Endometrial microvascular endothelial cells (primary cell): Measurements from ENCODE around the gene PPARG. TPM values are rescaled to one million over a fixed set of nuclear protein-coding genes. Genes with fewer than 3 reads are reported as not detected.

ENCODE experiments used
- in situ Hi-C: cut with HindIII; loops from 2 replicates; pipeline ENCODE4 v1.10.0; 2017; ENCODE audit warnings: low sequenced_read_pairs, low pct_unique_long_range_greater_than_20kb; ENCODE audit errors: inconsistent ontology term
- total RNA-seq: library from RNA; depleted of rRNA; stranded (reverse); fragments of >200 nt; gene quantifications from one replicate; pipeline ENCODE4 v1.2.3, GENCODE V29; 2015; ENCODE audit errors: inconsistent ontology term

The PPARG gene
- total RNA-seq, 1 donor from 2014 or later: 5.6 TPM

- in situ Hi-C loops: no loop called here
Measured at GRCh38 chr3:12393894-12394293, 105.0 kb downstream of the PPARG start.

- in situ Hi-C loops: no loop called here
Measured at GRCh38 chr3:12394569-12395271, 105.8 kb downstream of the PPARG start.

GRCh38 chr3:12395349-12396012, 106.6 kb downstream of the PPARG start:
- in situ Hi-C loops: no loop called here

GRCh38 chr3:12396471-12396870, 107.6 kb downstream of the PPARG start:
- in situ Hi-C loops: no loop called here

GRCh38 chr3:12399226-12399625, 110.4 kb downstream of the PPARG start:
- in situ Hi-C loops: no loop called here

GRCh38 chr3:12400616-12401194, 111.8 kb downstream of the PPARG start:
- in situ Hi-C loops: no loop called here

- in situ Hi-C loops: no loop called here
Measured at GRCh38 chr3:12401208-12401607, 112.3 kb downstream of the PPARG start.

- in situ Hi-C loops: no loop called here
Measured at GRCh38 chr3:12405432-12406272, 116.8 kb downstream of the PPARG start.

- in situ Hi-C loops: no loop called here
Measured at GRCh38 chr3:12408984-12409683, 120.3 kb downstream of the PPARG start.

- in situ Hi-C loops: no loop called here
Measured at GRCh38 chr3:12409684-12410596, 121.1 kb downstream of the PPARG start.

GRCh38 chr3:12413721-12414255, 124.9 kb downstream of the PPARG start:
- in situ Hi-C loops: no loop called here

- in situ Hi-C loops: no loop called here
Measured at GRCh38 chr3:12415014-12415680, 126.3 kb downstream of the PPARG start.

- in situ Hi-C loops: no loop called here
Measured at GRCh38 chr3:12416731-12417130, 127.9 kb downstream of the PPARG start.

- in situ Hi-C loops: no loop called here
Measured at GRCh38 chr3:12420393-12420792, 131.5 kb downstream of the PPARG start.

- in situ Hi-C loops: no loop called here
Measured at GRCh38 chr3:12421132-12421531, 132.3 kb downstream of the PPARG start.

GRCh38 chr3:12423131-12423530, 134.3 kb downstream of the PPARG start:
- in situ Hi-C loops: no loop called here
